ENCODE data around the gene MS4A3. TPM values are rescaled to one million over a fixed set of nuclear protein-coding genes. Genes with fewer than 3 reads are reported as not detected.

Gene MS4A3
- total RNA-seq, 1 experiment from 2014 or later, result not detected

Other genes with a start within 250 kb of the MS4A3 start
- gene MRPL16, start 245.9 kb upstream of the MS4A3 start, total RNA-seq (2014; rRNA removed), result 111 and 123 TPM in 2 replicates
- gene CBLIF, start 211.2 kb upstream of the MS4A3 start, total RNA-seq (2014; rRNA removed), result not detected in 2 replicates
- gene TCN1, start 190.2 kb upstream of the MS4A3 start, total RNA-seq (2014; rRNA removed), result 7.4 and 14.8 TPM in 2 replicates
- gene OOSP3, start 177.9 kb upstream of the MS4A3 start, total RNA-seq (2014; rRNA removed), result not detected in 2 replicates
- gene OOSP1, start 118.2 kb upstream of the MS4A3 start, total RNA-seq (2014; rRNA removed), result not detected in 2 replicates
- gene OOSP4A, start 92.6 kb upstream of the MS4A3 start, total RNA-seq (2014; rRNA removed), result not detected in 2 replicates
- not detected in 2 replicates for gene OOSP4B, start 39.5 kb upstream of the MS4A3 start, total RNA-seq (2014; rRNA removed)
- not detected in 2 replicates for gene OOSP2, start 16.3 kb upstream of the MS4A3 start, total RNA-seq (2014; rRNA removed)
- gene MS4A2, start 32.0 kb downstream of the MS4A3 start, total RNA-seq (2014; rRNA removed), result not detected in 2 replicates
- not detected in 2 replicates for gene MS4A6A, start 126.4 kb downstream of the MS4A3 start, total RNA-seq (2014; rRNA removed)
- not detected in 2 replicates for gene MS4A4E, start 186.5 kb downstream of the MS4A3 start, total RNA-seq (2014; rRNA removed)
- gene MS4A4A, start 224.0 kb downstream of the MS4A3 start, total RNA-seq (2014; rRNA removed), result not detected in 2 replicates